ENCODE data around the gene NAV1. TPM values are rescaled to one million over a fixed set of nuclear protein-coding genes. Genes with fewer than 3 reads are reported as not detected.

NAV1 gene
- total RNA-seq, 2 experiments from 2014 or later, result 1.6 to 2.1 TPM

DNA sequence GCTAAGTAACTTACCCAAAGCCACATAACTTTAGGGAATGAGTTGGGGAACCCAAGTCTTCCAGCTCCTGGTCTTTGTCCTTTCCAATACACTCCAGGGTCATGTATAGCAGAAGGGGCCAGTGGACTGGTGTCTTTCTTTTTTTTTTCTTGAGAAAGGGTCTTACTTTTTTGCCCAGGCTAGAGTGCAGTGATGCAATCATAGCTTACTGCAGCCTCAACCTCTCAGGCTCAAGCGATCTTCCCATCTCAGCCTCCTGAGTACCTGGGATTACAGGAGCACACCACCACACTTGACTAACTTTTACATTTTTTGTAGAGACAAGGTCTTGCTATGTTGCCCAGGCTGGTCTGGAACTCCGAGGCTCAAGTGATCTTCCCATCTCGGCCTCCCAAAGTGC is 12.2 kb downstream of the NAV1 start:
- Mint-ChIP-seq H3K36me3 (ENCODE audit: low read depth) (no peaks in the 10 kb centered on the region), H3K27ac (no peak overlapping the region), H3K9me3 (no peaks in the 10 kb centered on the region), H3K27me3 (no peaks in the 10 kb centered on the region), H3K4me1 (ENCODE audit: low read depth) (no peaks in the 10 kb centered on the region), H3K4me3 (no peak overlapping the region)
- intact Hi-C loops (cut with micrococcal nuclease), result no loop called here
- DNase-seq, result no peak
- no peak for ATAC-seq
- TF ChIP-seq, protein P1, sequence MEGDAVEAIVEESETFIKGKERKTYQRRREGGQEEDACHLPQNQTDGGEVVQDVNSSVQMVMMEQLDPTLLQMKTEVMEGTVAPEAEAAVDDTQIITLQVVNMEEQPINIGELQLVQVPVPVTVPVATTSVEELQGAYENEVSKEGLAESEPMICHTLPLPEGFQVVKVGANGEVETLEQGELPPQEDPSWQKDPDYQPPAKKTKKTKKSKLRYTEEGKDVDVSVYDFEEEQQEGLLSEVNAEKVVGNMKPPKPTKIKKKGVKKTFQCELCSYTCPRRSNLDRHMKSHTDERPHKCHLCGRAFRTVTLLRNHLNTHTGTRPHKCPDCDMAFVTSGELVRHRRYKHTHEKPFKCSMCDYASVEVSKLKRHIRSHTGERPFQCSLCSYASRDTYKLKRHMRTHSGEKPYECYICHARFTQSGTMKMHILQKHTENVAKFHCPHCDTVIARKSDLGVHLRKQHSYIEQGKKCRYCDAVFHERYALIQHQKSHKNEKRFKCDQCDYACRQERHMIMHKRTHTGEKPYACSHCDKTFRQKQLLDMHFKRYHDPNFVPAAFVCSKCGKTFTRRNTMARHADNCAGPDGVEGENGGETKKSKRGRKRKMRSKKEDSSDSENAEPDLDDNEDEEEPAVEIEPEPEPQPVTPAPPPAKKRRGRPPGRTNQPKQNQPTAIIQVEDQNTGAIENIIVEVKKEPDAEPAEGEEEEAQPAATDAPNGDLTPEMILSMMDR (IDR thresholded peaks at IDR 0.05), result no peak
- CTCF ChIA-PET, result interaction anchor here (0.9 to 2.9 kb wide), 6 partner anchors 8 to 153 kb away, joined by 3 to 14 read pairs (median 4); no protein-coding TSS in a partner anchor
- POLR2A ChIA-PET, result interaction anchor here (1.0 kb wide), 1 partner anchor 13 kb away, joined by 3 read pairs; no protein-coding TSS in a partner anchor

DNA sequence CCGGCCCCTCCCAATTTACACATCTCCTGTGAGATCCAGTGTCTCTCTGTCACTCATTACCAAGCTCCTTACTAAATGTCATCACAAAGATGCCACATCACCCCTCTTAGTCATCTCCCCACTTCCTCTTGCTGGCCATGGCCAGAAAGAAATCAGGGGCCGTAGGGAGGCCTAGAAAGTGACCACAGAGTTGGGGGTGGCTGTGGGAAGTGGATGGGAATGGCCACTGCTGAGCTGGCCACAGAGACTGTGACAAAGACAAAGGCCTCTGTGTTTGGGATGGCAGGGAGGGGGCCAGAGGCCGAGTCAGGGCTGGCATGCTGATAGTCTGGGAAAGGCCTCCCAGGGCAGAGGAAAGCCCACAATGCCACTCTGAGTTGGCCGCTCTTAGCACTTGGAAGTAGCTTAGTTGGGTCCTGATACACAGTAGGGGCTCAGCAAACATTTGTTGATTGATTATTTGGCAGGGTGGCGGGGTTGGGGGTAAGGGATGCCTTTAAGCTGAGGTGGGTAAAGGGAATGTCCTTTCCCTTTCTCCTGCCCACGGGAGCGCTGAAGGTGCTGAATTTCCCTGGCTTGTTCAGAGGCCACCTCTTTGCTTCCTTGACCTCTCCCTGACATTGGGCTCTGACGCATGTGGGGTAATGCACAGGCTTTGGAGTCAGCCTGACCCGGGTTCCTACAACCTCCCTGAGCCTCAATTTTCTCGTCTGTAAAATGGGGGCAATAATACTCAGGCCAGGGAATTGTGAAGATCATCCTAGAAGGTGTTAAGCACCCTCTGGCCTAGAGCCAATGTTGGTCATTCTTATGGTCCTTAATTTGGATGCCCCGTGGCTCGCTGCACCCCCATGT is 13.2 kb downstream of the NAV1 start:
- DNase-seq (no peak), ATAC-seq (no peak)
- intact Hi-C loops (cut with micrococcal nuclease), result no loop called here
- POLR2A ChIA-PET, result interaction anchor here (1.0 kb wide), 1 partner anchor 14 kb away, joined by 3 read pairs; no protein-coding TSS in a partner anchor
- TF ChIP-seq, protein P1 (IDR thresholded peaks at IDR 0.05), result no peak
- no peaks in the 10 kb centered on the region for H3K9me3 Mint-ChIP-seq
- H3K36me3 Mint-ChIP-seq (ENCODE audit: low read depth), result no peaks in the 10 kb centered on the region
- no peak overlapping the region for H3K4me3 Mint-ChIP-seq
- CTCF ChIA-PET, result interaction anchor here (1.0 to 2.9 kb wide), 6 partner anchors 7 to 157 kb away, joined by 3 to 14 read pairs (median 4); no protein-coding TSS in a partner anchor
- H3K27me3 Mint-ChIP-seq, result no peaks in the 10 kb centered on the region
- no peak overlapping the region for H3K27ac Mint-ChIP-seq
- H3K4me1 Mint-ChIP-seq (ENCODE audit: low read depth), result no peaks in the 10 kb centered on the region

DNA sequence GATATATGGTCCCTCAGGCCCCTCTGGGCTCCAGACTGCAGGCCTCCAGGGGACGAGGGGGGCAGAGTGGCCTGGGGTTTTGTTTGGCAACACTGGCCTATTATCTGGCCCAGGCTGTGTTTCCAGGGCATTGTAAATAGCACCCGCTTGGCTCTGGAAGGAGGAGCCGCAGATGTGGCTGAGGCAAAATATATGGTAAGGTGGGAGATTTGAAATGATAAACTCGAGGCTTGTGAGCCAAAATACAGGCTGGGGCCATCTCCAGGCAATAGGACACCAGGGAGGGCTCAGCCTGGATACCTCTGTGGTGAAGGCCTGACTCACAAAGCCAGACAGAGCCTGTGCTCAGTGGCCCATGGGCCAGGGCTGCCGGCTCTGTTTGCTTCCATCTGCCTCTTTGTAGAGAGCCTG is 14.0 kb downstream of the NAV1 start:
- Mint-ChIP-seq H3K4me3 (no peak overlapping the region), H3K4me1 (ENCODE audit: low read depth) (no peaks in the 10 kb centered on the region), H3K36me3 (ENCODE audit: low read depth) (no peaks in the 10 kb centered on the region), H3K9me3 (no peaks in the 10 kb centered on the region), H3K27me3 (no peaks in the 10 kb centered on the region), H3K27ac (no peak overlapping the region)
- ChIA-PET POLR2A (no interaction called here), CTCF (interaction anchor here (0.6 to 1.4 kb wide), 2 partner anchors 71 to 156 kb away, joined by 3 read pairs; no protein-coding TSS in a partner anchor)
- TF ChIP-seq, protein P1 (IDR thresholded peaks at IDR 0.05), result no peak
- ATAC-seq (no peak), DNase-seq (no peak)
- intact Hi-C loops (cut with micrococcal nuclease), result no loop called here

DNA sequence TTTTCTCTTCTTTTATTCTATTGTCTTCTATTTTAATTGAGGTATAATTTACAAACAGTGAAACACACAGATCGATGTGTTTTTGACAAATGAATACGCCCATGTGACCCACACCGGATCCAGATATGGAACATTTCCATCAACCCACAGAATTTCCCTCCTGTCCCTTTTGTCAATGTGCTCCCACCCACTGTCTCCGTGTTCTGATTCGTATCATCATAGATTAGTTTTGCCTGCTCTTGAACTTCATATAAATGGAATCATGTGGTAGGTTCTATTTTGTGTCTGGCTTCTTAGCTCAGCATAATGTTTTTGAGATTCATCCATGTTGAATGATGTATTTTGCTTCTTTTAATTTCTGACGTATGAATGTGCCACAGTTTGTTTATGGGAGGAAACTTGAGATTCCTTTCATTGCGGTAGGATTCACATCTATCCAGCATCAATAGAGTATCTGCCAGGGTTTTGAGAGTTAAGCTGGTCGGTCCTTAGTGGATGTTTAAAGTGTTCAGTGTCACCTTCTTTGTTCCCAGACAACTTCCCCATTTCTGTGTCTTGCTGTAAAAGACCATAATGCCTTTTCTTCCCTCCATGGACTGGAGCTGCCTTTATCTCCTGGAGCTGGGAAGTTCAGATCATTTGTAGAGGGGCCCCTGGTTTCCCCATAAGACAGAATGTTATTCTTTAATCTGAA is 14.7 kb downstream of the NAV1 start:
- ATAC-seq, result no peak
- CTCF ChIA-PET, result interaction anchor here (0.6 to 1.4 kb wide), 5 partner anchors 41 to 155 kb away, joined by 3 read pairs; no protein-coding TSS in a partner anchor
- Mint-ChIP-seq H3K4me1 (ENCODE audit: low read depth) (no peaks in the 10 kb centered on the region), H3K4me3 (no peak overlapping the region), H3K27ac (no peak overlapping the region), H3K36me3 (ENCODE audit: low read depth) (no peaks in the 10 kb centered on the region), H3K27me3 (no peaks in the 10 kb centered on the region), H3K9me3 (no peaks in the 10 kb centered on the region)
- DNase-seq, result no peak
- POLR2A ChIA-PET, result no interaction called here
- TF ChIP-seq, protein P1 (IDR thresholded peaks at IDR 0.05), result no peak
- intact Hi-C loops (cut with micrococcal nuclease), result no loop called here

All from activated CD8-positive, alpha-beta T cell treated with anti-CD3 and anti-CD28 coated beads for 36 hours (primary cell).